Left ventricle myocardium superior (tissue), 1 donor: ENCODE data around the gene AHNAK. TPM values are rescaled to one million over a fixed set of nuclear protein-coding genes. Genes with fewer than 3 reads are reported as not detected.
"Not testable (repeated sequence)": the region's sequence is repeated elsewhere in the genome, so short reads cannot be mapped to it uniquely, and the experiment has no call there.

Source experiments
- ATAC-seq: fragments of 200-7000 bp; cut with Tn5 transposase; one replicate; pipeline ENCODE4 v1.9.1; 2020; ENCODE audit warnings: mild to moderate bottlenecking, moderate library complexity
- DNase-seq: peaks from one replicate; pipeline ENCODE4 v3.0.0-alpha.2; 2020
- intact Hi-C: fragments of 100-400 bp; cut with micrococcal nuclease; formaldehyde crosslinking; loops from one replicate; pipeline ENCODE4 v1.11.0; 2022
- microRNA-seq: library from miRNA; unstranded; fragments of <30 nt; microRNA quantifications from one replicate; pipeline ENCODE4 v1.2.0, GENCODE V29; 2020; ENCODE audit warnings: borderline number of aligned reads
- total RNA-seq: library from RNA; stranded (reverse); fragmentation: NEBNext Ultra II Directional; extraction: Animal tissue kit (Norgen Biotek cat#: 25700); gene quantifications from one replicate; pipeline ENCODE4 v1.2.1, GENCODE V29; 2021
- donor health status: DM: no; HTN: yes; CAD: no; lungs with severe emphysema.

Gene AHNAK
- total RNA-seq, 1 donor from 2014 or later, result 354 TPM

GRCh38 chr11:62388999-62389398 is 157.6 kb downstream of the AHNAK start:
- ATAC-seq (no peak), DNase-seq (no peak)
- intact Hi-C loops, result no loop called here

GRCh38 chr11:62387381-62387780 is 159.2 kb downstream of the AHNAK start:
- DNase-seq, result no peak
- ATAC-seq, result no peak
- intact Hi-C loops, result no loop called here

GRCh38 chr11:62386083-62386482 is 160.5 kb downstream of the AHNAK start:
- ATAC-seq, DNase-seq, intact Hi-C loops: not testable (repeated sequence)

GRCh38 chr11:62383822-62384221 is 162.8 kb downstream of the AHNAK start:
- DNase-seq (no peak), ATAC-seq (no peak)
- intact Hi-C loops, result no loop called here

Small RNA genes within 50 kb of the gene (microRNA-seq; reads per million reads assigned to microRNA genes)
- not detected for gene MIR6747

Other genes starting within 250 kb of the AHNAK start
- not detected for gene SCGB1D4, start 247.7 kb downstream of the AHNAK start, total RNA-seq
- 3.1 TPM for gene ASRGL1, start 209.4 kb downstream of the AHNAK start, total RNA-seq
- gene SCGB1A1, start 127.8 kb downstream of the AHNAK start, total RNA-seq, result not detected
- 804 TPM for gene EEF1G, start 27.1 kb upstream of the AHNAK start, total RNA-seq
- gene TUT1, start 44.7 kb upstream of the AHNAK start, total RNA-seq, result 12.3 TPM
- 33.1 TPM for gene MTA2, start 55.1 kb upstream of the AHNAK start, total RNA-seq
- gene EML3, start 66.0 kb upstream of the AHNAK start, total RNA-seq, result 12.9 TPM
- gene ROM1, start 66.5 kb upstream of the AHNAK start, total RNA-seq, result 1.7 TPM
- 12.1 TPM for gene B3GAT3, start 75.2 kb upstream of the AHNAK start, total RNA-seq
- 106 TPM for gene GANAB, start 99.8 kb upstream of the AHNAK start, total RNA-seq
- 12.0 TPM for gene INTS5, start 106.5 kb upstream of the AHNAK start, total RNA-seq
- gene C11orf98, start 118.4 kb upstream of the AHNAK start, total RNA-seq, result 27.1 TPM
- gene CSKMT, start 118.5 kb upstream of the AHNAK start, total RNA-seq, result 3.1 TPM
- gene UQCC3, start 124.9 kb upstream of the AHNAK start, total RNA-seq, result 7.7 TPM
- gene LBHD1, start 125.5 kb upstream of the AHNAK start, total RNA-seq, result 1.7 TPM
- 88.6 TPM for gene UBXN1, start 132.3 kb upstream of the AHNAK start, total RNA-seq
- 3.4 TPM for gene LRRN4CL, start 142.7 kb upstream of the AHNAK start, total RNA-seq
- gene BSCL2, start 160.6 kb upstream of the AHNAK start, total RNA-seq, result 15.2 TPM
- not detected for gene GNG3, start 160.9 kb upstream of the AHNAK start, total RNA-seq
- 35.8 TPM for gene HNRNPUL2, start 180.7 kb upstream of the AHNAK start, total RNA-seq
- gene TTC9C, start 181.7 kb upstream of the AHNAK start, total RNA-seq, result 15.1 TPM
- gene ZBTB3, start 207.4 kb upstream of the AHNAK start, total RNA-seq, result 10.1 TPM
- 43.5 TPM for gene POLR2G, start 214.8 kb upstream of the AHNAK start, total RNA-seq
- 8.8 TPM for gene TAF6L, start 224.6 kb upstream of the AHNAK start, total RNA-seq
- 16.9 TPM for gene TMEM179B, start 240.6 kb upstream of the AHNAK start, total RNA-seq
- 21.7 TPM for gene TMEM223, start 245.2 kb upstream of the AHNAK start, total RNA-seq